K562 (cell line): ENCODE results near the gene RELL1. TPM values are rescaled to one million over a fixed set of nuclear protein-coding genes. Genes with fewer than 3 reads are reported as not detected.

Experiments used
- ATAC-seq: fragments of 200-7000 bp; cut with Tn5 transposase; 3 replicates; pipeline ENCODE4 v1.9.1; 2020; ENCODE audit warnings: moderate library complexity
- BruUV-seq: library from RNA; stranded (reverse); fragments of 400-500 nt; replicated peaks from 2 replicates; lab custom pipeline; 2021; lab: Mats Ljungman, UMichigan
- CTCF ChIA-PET: fragments of 300-600 bp; formaldehyde crosslinking; extraction: SDS; loops from one replicate; lab custom pipeline; 2021; ENCODE audit warnings: low intra/inter-chr PET ratio; lab: Yijun Ruan, JAX
- POLR2A ChIA-PET: fragments of 300-600, 350-650 bp; sonication (Branson Sonifier 250); formaldehyde crosslinking; extraction: SDS; loops from one replicate; lab custom pipeline; 2021; ENCODE audit warnings: antibody characterized with exemption, inconsistent platforms; lab: Yijun Ruan, JAX
- DNase-seq, 4 experiments: peaks; one replicate each; pipeline versions ENCODE4 v3.0.0 to v3.0.0-alpha.2; 2011 to 2018; ENCODE audit warnings: low spot score in 3 of 4, mixed read lengths in 3 of 4; ENCODE audit errors: extremely low read depth in 1 of 4
- FAIRE-seq: peaks from 2 replicates; lab custom pipeline; 2011; peaks lifted over from hg19 to GRCh38; lab: Jason Lieb, UNC
- H2AFZ ChIP-seq: 2 replicates; pipeline ENCODE4 v1.6.0; 2011; ENCODE audit warnings: low read depth, low read length, control low read depth, inconsistent platforms
- H3K27ac ChIP-seq: fragments of 200-600 bp; 3 replicates; pipeline ENCODE4 v1.8.0; 2011; ENCODE audit warnings: low read depth, mild to moderate bottlenecking, control low read depth, inconsistent platforms, low read length, moderate library complexity, mixed read lengths; ENCODE audit errors: extremely low read depth
- H3K27me3 ChIP-seq, 2 experiments: fragments of 300-600 bp in 1 of 2; 2 replicates in 1 of 2; 3 replicates in 1 of 2; pipeline versions ENCODE4 v1.6.0 to v1.8.0; 2011; ENCODE audit warnings: inconsistent platforms in 2 of 2, low read length in 2 of 2, mild to moderate bottlenecking in 1 of 2, mixed read lengths in 1 of 2, moderate library complexity in 1 of 2; ENCODE audit not compliant: control insufficient read depth in 2 of 2, insufficient read depth in 2 of 2
- H3K36me3 ChIP-seq: fragments of 300-600 bp; 3 replicates; pipeline ENCODE4 v1.8.0; 2011; ENCODE audit warnings: mild to moderate bottlenecking, low read length, inconsistent platforms; ENCODE audit not compliant: control insufficient read depth, insufficient read depth
- H3K4me1 ChIP-seq, 2 experiments: fragments of 200-600 bp in 1 of 2; replicated peaks in 1 of 2; 2 replicates in 1 of 2; 3 replicates in 1 of 2; pipeline versions ENCODE4 v1.5.1 to v1.8.0; 2011; ENCODE audit warnings: inconsistent platforms in 2 of 2, low read length in 2 of 2, mild to moderate bottlenecking in 1 of 2, mixed read lengths in 1 of 2, moderate library complexity in 1 of 2; ENCODE audit not compliant: control insufficient read depth in 2 of 2, insufficient read depth in 2 of 2
- H3K4me2 ChIP-seq: 2 replicates; pipeline ENCODE4 v1.6.1; 2011; ENCODE audit warnings: low read length, control low read depth, inconsistent platforms, mixed read lengths; ENCODE audit not compliant: insufficient read depth
- H3K4me3 ChIP-seq: fragments of 200-600 bp; sonication (generic), shearing (Covaris generic); 2 replicates; pipeline ENCODE4 v1.5.1; 2016; ENCODE audit warnings: control low read depth, inconsistent platforms
- H3K79me2 ChIP-seq: fragments of 200-600 bp; 3 replicates; pipeline ENCODE4 v1.8.0; 2011; ENCODE audit warnings: low read length, inconsistent platforms; ENCODE audit not compliant: control insufficient read depth, insufficient read depth
- H3K9ac ChIP-seq, 2 experiments: 2 replicates each; pipeline versions ENCODE4 v1.6.0 to v1.6.1; 2011; ENCODE audit warnings: low read depth in 2 of 2, low read length in 2 of 2, control low read depth in 1 of 2, inconsistent platforms in 1 of 2, mild to moderate bottlenecking in 1 of 2, mixed read lengths in 1 of 2; ENCODE audit not compliant: insufficient read depth in 1 of 2
- H3K9me1 ChIP-seq: one replicate; pipeline ENCODE4 v1.6.0; 2011; ENCODE audit warnings: inconsistent platforms, mild to moderate bottlenecking, low read length, moderate library complexity; ENCODE audit not compliant: control insufficient read depth, insufficient read depth
- H3K9me3 ChIP-seq: replicated peaks from 2 replicates; pipeline ENCODE4 v1.5.1; 2011; ENCODE audit warnings: low read depth, low read length, inconsistent platforms; ENCODE audit not compliant: control insufficient read depth, insufficient read depth
- H4K20me1 ChIP-seq: replicated peaks from 2 replicates; pipeline ENCODE4 v1.6.1; 2011; ENCODE audit warnings: low read length, inconsistent platforms, mixed read lengths; ENCODE audit not compliant: control insufficient read depth, insufficient read depth
- CEBPB ChIP-seq: fragments of 450-650 bp; IDR thresholded peaks from 2 replicates; pipeline ENCODE4 v1.6.1; 2016; ENCODE audit warnings: missing genetic modification characterization, missing compliant biosample characterization
- COPS2 ChIP-seq: fragments of 450-650 bp; conservative IDR thresholded peaks from 2 replicates; pipeline ENCODE4 v1.6.1; 2016; ENCODE audit warnings: mild to moderate bottlenecking, moderate library complexity
- CTBP1 ChIP-seq: fragments of 450-650 bp; IDR thresholded peaks from 2 replicates; pipeline ENCODE4 v1.6.1; 2016; ENCODE audit warnings: borderline replicate concordance
- ERF ChIP-seq: fragments of 450-650 bp; formaldehyde crosslinking; IDR thresholded peaks from 2 replicates; pipeline ENCODE4 v1.4.0; 2020; ENCODE audit warnings: mild to moderate bottlenecking, mixed read lengths
- FOXA3 ChIP-seq, 2 experiments: fragments of 450-650 bp in 1 of 2; sonication (generic) in 1 of 2; formaldehyde crosslinking; IDR thresholded peaks in 1 of 2; conservative IDR thresholded peaks in 1 of 2; 2 replicates each; pipeline versions ENCODE4 v1.4.0 to v1.8.0; 2020 to 2022; ENCODE audit warnings: mild to moderate bottlenecking in 2 of 2, missing genetic modification reagents in 1 of 2
- PURB ChIP-seq: sonication (generic); formaldehyde crosslinking; IDR thresholded peaks from 2 replicates; pipeline ENCODE4 v1.9.0; 2021; ENCODE audit warnings: low read depth, mild to moderate bottlenecking, missing genetic modification reagents
- XRCC3 ChIP-seq: fragments of 450-650 bp; IDR thresholded peaks from 2 replicates; pipeline ENCODE4 v1.6.1; 2017; ENCODE audit warnings: mild to moderate bottlenecking, moderate library complexity
- ZKSCAN3 ChIP-seq: fragments of 250-450 bp; sonication (Bioruptor Pico); IDR thresholded peaks from 2 replicates; pipeline ENCODE4 v1.4.0; 2020
- WGBS: fragments of 100-300 bp; shearing (Covaris generic); methylation state at CpG from one replicate; pipeline ENCODE4 v1.1.6; 2016; ENCODE audit warnings: low coverage, mixed read lengths; ENCODE audit not compliant: insufficient coverage; ENCODE audit errors: missing lambda C conversion rate; 5-methylcytosine and 5-hydroxymethylcytosine counted together
- in situ Hi-C: fragments of 300-500 bp; cut with MboI; formaldehyde crosslinking; loops from 4 replicates; pipeline ENCODE4 v1.15.0; 2018; ENCODE audit warnings: inconsistent platforms, mixed read lengths
- intact Hi-C: fragments of 100-400 bp; cut with micrococcal nuclease; formaldehyde crosslinking; loops from 2 replicates; pipeline ENCODE4 v1.14.2; 2022
- polyA plus RNA-seq, 8 experiments: library from polyadenylated mRNA; depleted of rRNA in 4 of 8; stranded (reverse) in 5 of 8; unstranded in 3 of 8; fragments of >200 nt; fragmentation: Nextera tagmentation in 2 of 8; fragmentation: Illumina TruSeq in 1 of 8; extraction: Ambion mirVana in 2 of 8; extraction: Trizol in 1 of 8; gene quantifications; 2 replicates each; pipeline versions ENCODE4 v1.2.1 to v1.2.3, GENCODE V29; 2011 to 2014; ENCODE audit warnings: inconsistent platforms in 1 of 8, missing spikeins in 1 of 8
- total RNA-seq, 7 experiments: library from RNA; depleted of rRNA in 6 of 7; stranded (reverse); fragments of >200 nt in 6 of 7; fragmentation: Illumina TruSeq in 2 of 7; extraction: Trizol in 2 of 7; gene quantifications; 2 replicates each; pipeline versions ENCODE4 v1.2.1 to v1.2.3, GENCODE V29; 2011 to 2021; ENCODE audit warnings: low replicate concordance in 1 of 7
- TF ChIP-seq, protein P1 (sequence below): fragments of 200-800 bp; sonication (Bioruptor generic); IDR thresholded peaks from 2 replicates; pipeline ENCODE4 v1.6.1; 2017; ENCODE audit warnings: missing genetic modification characterization, missing compliant biosample characterization
- TF ChIP-seq, protein P2 (sequence below): fragments of 250-450 bp; sonication (Bioruptor Pico); IDR thresholded peaks from 2 replicates; pipeline ENCODE4 v1.4.0; 2020; ENCODE audit warnings: mild to moderate bottlenecking, moderate library complexity
- TF ChIP-seq, protein P3 (sequence below): sonication (generic); formaldehyde crosslinking; IDR thresholded peaks from 2 replicates; pipeline ENCODE4 v1.8.0; 2023; ENCODE audit warnings: mild to moderate bottlenecking, missing genetic modification reagents

The RELL1 gene
- total and polyA plus RNA-seq, 9 of the 15 experiments (the other 6 are each of a cell fraction or from before 2014, with no cell fraction given): 0.06 to 3.5 (median 1.7) TPM; not detected in 1

DNA sequence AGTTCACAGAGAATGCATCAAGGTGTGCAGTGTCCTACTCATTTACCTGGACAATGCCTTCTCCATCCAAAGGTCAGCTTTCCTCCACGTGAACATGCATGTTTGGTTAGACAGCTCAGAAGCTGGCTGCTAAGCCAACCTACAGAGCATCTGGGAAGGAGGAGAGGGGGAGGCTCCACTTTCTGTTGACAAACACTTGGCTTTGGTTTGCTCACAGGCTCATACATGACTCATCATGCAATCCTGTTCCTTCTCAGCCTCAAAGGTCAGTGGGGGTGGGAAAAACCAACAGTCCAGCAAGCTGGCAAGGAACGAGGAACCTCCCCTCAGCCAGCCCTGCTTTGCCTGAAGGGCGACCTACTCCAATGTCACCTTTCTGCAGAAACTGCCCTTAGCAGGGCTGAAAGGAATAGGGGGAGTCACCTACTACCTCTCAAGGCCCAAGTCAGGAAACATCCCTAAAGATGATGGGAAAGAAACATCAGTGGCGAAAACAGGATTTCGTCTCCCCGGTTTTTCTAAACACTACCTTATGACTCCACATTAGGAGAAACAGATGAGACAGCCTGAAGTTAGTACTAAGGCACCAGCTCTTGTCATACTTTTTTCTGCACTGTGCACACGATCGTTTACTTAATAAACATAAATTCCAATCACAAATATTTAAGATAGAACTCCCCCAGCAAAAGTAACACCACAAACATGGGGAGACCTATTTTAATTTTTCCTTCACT, 37.9 kb downstream of the RELL1 start (continued):
- peak; percentile 41 to 66; a peak in 1 of 4 replicates for TF ChIP-seq FOXA3 (CRISPR knock-in tag; conservative IDR thresholded peaks at IDR 0.05 in 1 of 2, IDR thresholded peaks at IDR 0.05 in 1 of 2)
- TF ChIP-seq CTBP1: peak; percentile 40; the same call in 1 of the 2 replicates
- TF ChIP-seq, protein P1, sequence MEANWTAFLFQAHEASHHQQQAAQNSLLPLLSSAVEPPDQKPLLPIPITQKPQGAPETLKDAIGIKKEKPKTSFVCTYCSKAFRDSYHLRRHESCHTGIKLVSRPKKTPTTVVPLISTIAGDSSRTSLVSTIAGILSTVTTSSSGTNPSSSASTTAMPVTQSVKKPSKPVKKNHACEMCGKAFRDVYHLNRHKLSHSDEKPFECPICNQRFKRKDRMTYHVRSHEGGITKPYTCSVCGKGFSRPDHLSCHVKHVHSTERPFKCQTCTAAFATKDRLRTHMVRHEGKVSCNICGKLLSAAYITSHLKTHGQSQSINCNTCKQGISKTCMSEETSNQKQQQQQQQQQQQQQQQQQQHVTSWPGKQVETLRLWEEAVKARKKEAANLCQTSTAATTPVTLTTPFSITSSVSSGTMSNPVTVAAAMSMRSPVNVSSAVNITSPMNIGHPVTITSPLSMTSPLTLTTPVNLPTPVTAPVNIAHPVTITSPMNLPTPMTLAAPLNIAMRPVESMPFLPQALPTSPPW (CRISPR knock-in tag): peak; percentile 32
- no peak for TF ChIP-seq COPS2
- peak; percentile 45; the same call in 1 of the 2 replicates for TF ChIP-seq CEBPB (tag)
- TF ChIP-seq ZKSCAN3 (CRISPR knock-in tag): no peak

DNA sequence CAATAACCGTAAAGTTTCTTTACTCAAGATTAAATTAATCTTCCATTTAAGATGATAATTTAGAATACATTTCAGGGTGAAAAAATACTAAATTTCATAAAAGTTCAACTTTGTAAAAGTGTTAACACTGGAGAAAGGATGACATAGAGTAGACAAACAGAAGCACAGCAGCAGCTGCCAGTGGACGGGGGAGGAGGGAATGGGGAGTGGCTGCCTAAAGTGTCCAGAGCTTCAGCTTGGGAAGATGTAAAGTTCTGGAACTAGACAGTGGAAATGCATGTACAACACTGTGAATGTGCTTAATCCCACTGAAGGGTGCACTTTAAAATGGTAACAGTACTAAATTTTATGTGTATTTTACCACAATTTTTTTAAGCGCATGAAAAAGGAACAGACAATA, 39.9 kb downstream of the RELL1 start:
- DNase-seq: no peak
- no TSS peak for BruUV-seq
- in situ Hi-C loops (no loop called here), intact Hi-C loops (no loop called here)
- Histone ChIP-seq H3K79me2 (no peaks in the 10 kb centered on the region), H3K9me3 (no peaks in the 10 kb centered on the region; the same call in 1 of the 2 replicates), H3K9ac (no peak overlapping the region), H3K27ac (no peak overlapping the region), H3K4me2 (no peak overlapping the region), H4K20me1 (no peaks in the 10 kb centered on the region), H3K4me3 (no peak overlapping the region), H3K9me1 (peaks cover 3% of the 10 kb centered on the region), H2AFZ (no peak overlapping the region), H3K4me1 (peaks cover 0 to 9% of the 10 kb centered on the region in 2 experiments; a peak in 2 of 5 replicates), H3K36me3 (no peaks in the 10 kb centered on the region), H3K27me3 (peaks cover 0 to 2% of the 10 kb centered on the region in 2 experiments; a peak in 3 of 5 replicates)
- FAIRE-seq: no peak
- 62% methylated on average over 3 of the region's 3 CpGs for WGBS
- ChIA-PET CTCF (no interaction called here), POLR2A (interaction anchor here (0.7 kb wide), 1 partner anchor 12 kb away, joined by 4 read pairs; no protein-coding TSS in a partner anchor)
- no peak for ATAC-seq
- TF ChIP-seq PURB (CRISPR knock-in tag): no peak
- TF ChIP-seq, protein P2, sequence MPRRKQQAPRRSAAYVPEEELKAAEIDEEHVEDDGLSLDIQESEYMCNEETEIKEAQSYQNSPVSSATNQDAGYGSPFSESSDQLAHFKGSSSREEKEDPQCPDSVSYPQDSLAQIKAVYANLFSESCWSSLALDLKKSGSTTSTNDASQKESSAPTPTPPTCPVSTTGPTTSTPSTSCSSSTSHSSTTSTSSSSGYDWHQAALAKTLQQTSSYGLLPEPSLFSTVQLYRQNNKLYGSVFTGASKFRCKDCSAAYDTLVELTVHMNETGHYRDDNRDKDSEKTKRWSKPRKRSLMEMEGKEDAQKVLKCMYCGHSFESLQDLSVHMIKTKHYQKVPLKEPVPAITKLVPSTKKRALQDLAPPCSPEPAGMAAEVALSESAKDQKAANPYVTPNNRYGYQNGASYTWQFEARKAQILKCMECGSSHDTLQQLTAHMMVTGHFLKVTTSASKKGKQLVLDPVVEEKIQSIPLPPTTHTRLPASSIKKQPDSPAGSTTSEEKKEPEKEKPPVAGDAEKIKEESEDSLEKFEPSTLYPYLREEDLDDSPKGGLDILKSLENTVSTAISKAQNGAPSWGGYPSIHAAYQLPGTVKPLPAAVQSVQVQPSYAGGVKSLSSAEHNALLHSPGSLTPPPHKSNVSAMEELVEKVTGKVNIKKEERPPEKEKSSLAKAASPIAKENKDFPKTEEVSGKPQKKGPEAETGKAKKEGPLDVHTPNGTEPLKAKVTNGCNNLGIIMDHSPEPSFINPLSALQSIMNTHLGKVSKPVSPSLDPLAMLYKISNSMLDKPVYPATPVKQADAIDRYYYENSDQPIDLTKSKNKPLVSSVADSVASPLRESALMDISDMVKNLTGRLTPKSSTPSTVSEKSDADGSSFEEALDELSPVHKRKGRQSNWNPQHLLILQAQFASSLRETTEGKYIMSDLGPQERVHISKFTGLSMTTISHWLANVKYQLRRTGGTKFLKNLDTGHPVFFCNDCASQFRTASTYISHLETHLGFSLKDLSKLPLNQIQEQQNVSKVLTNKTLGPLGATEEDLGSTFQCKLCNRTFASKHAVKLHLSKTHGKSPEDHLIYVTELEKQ: no peak
- no peak for TF ChIP-seq XRCC3
- no peak for TF ChIP-seq ERF (CRISPR knock-in tag)
- TF ChIP-seq, protein P3, sequence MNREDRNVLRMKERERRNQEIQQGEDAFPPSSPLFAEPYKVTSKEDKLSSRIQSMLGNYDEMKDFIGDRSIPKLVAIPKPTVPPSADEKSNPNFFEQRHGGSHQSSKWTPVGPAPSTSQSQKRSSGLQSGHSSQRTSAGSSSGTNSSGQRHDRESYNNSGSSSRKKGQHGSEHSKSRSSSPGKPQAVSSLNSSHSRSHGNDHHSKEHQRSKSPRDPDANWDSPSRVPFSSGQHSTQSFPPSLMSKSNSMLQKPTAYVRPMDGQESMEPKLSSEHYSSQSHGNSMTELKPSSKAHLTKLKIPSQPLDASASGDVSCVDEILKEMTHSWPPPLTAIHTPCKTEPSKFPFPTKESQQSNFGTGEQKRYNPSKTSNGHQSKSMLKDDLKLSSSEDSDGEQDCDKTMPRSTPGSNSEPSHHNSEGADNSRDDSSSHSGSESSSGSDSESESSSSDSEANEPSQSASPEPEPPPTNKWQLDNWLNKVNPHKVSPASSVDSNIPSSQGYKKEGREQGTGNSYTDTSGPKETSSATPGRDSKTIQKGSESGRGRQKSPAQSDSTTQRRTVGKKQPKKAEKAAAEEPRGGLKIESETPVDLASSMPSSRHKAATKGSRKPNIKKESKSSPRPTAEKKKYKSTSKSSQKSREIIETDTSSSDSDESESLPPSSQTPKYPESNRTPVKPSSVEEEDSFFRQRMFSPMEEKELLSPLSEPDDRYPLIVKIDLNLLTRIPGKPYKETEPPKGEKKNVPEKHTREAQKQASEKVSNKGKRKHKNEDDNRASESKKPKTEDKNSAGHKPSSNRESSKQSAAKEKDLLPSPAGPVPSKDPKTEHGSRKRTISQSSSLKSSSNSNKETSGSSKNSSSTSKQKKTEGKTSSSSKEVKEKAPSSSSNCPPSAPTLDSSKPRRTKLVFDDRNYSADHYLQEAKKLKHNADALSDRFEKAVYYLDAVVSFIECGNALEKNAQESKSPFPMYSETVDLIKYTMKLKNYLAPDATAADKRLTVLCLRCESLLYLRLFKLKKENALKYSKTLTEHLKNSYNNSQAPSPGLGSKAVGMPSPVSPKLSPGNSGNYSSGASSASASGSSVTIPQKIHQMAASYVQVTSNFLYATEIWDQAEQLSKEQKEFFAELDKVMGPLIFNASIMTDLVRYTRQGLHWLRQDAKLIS: no peak
